ENCODE measurements around the gene HDLBP. TPM values are rescaled to one million over a fixed set of nuclear protein-coding genes. Genes with fewer than 3 reads are reported as not detected.
A peak's percentile ranks its signal among the peaks of the same experiment; 100 is the strongest.

The HDLBP gene
- total RNA-seq, 2 donors from 2014 or later, result 404 to 447 TPM

DNA sequence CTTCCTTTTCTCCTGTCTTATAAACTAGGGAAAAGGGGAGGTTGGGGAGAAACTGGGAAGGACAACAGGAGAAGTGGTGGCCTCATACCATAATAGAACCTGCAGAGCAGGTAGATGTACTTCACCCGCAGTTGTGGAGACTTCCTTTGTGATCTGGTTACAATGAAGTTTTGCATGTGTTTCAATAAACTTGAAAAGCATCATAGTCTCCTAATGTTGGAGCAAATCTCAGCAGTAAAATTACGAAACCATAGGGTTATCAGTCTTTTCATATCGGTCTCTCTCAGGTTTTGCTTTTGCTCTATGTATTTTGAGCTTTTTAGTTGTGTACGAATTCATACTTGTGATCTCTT, 96.5 kb downstream of the HDLBP start:
- H3K27ac ChIP-seq, result no peak overlapping the region
- H3K4me1 ChIP-seq (ENCODE audit: control insufficient read depth in 1 of 2, low read depth in 2 of 2), result peaks cover 6 to 10% of the 10 kb centered on the region in 2 donors
- no peak for TF ChIP-seq CTCF (IDR thresholded peaks at IDR 0.05)
- no peak for DNase-seq (ENCODE audit: low spot score)
- no peaks in the 10 kb centered on the region for H3K36me3 ChIP-seq
- no peak for ATAC-seq (ENCODE audit: insufficient number of reproducible peaks, low FRiP score, low read depth)
- no peaks in the 10 kb centered on the region for H3K27me3 ChIP-seq (replicated peaks; ENCODE audit: insufficient read depth)
- peak overlapping the region; percentile 78 for H3K4me3 ChIP-seq
- H3K9me3 ChIP-seq, result no peaks in the 10 kb centered on the region

- no peak for ATAC-seq (ENCODE audit: insufficient number of reproducible peaks, low FRiP score, low read depth)
- Histone ChIP-seq H3K27ac (no peak overlapping the region), H3K4me3 (peak overlapping the region; percentile 78), H3K36me3 (no peaks in the 10 kb centered on the region), H3K27me3 (replicated peaks; ENCODE audit: insufficient read depth) (no peaks in the 10 kb centered on the region), H3K4me1 (ENCODE audit: control insufficient read depth in 1 of 2, low read depth in 2 of 2) (peaks cover 6 to 10% of the 10 kb centered on the region in 2 donors), H3K9me3 (no peaks in the 10 kb centered on the region)
- TF ChIP-seq CTCF (IDR thresholded peaks at IDR 0.05), result peak; percentile 10
- no peak for DNase-seq (ENCODE audit: low spot score)
Observed at GRCh38 chr2:241218131-241219029, 97.1 kb downstream of the HDLBP start.

DNA sequence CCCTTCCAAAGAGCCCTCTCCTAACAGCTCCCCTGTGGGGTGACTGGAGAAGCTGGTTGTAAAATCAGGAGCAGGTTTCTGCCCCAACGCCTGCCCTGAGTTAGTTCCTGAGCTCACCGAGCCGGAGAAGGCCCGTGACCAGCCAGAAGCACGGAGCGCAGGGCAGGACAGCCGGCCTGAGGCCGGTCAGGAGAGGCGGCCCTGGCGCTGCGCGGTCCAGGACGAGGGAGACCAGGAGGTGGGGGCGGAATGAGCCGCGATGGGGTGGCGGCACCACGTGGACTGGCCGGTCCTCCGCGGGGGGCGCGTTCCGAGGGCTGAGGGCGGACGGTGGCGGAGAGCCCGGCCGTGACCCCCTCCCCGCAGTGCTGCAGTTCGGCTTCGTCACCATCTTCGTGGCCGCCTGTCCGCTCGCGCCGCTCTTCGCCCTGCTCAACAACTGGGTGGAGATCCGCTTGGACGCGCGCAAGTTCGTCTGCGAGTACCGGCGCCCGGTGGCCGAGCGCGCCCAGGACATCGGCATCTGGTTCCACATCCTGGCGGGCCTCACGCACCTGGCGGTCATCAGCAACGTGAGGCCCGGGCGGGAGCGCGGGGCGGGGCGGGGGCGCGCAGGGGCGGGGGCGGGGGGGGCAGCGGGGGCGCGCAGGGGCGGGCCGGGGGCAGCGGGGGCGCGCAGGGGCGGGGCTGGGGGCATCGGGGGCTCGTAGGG, 98.0 kb downstream of the HDLBP start:
- Histone ChIP-seq H3K36me3 (no peaks in the 10 kb centered on the region), H3K27ac (peak overlapping the region; percentile 55 to 83), H3K4me1 (ENCODE audit: control insufficient read depth in 1 of 2, low read depth in 2 of 2) (peaks cover 6 to 10% of the 10 kb centered on the region in 2 donors), H3K9me3 (no peaks in the 10 kb centered on the region), H3K27me3 (replicated peaks; ENCODE audit: insufficient read depth) (no peaks in the 10 kb centered on the region), H3K4me3 (peak overlapping the region; percentile 72)
- peak; percentile 13 for DNase-seq (ENCODE audit: low spot score)
- peak; percentile 38 for ATAC-seq (ENCODE audit: insufficient number of reproducible peaks, low FRiP score, low read depth)
- no peak for TF ChIP-seq CTCF (IDR thresholded peaks at IDR 0.05)

- no peaks in the 10 kb centered on the region for H3K9me3 ChIP-seq
- DNase-seq (ENCODE audit: low spot score) (no peak), ATAC-seq (ENCODE audit: insufficient number of reproducible peaks, low FRiP score, low read depth) (no peak)
- H3K36me3 ChIP-seq, result no peaks in the 10 kb centered on the region
- no peaks in the 10 kb centered on the region for H3K27me3 ChIP-seq (replicated peaks; ENCODE audit: insufficient read depth)
- H3K4me1 ChIP-seq (ENCODE audit: control insufficient read depth in 1 of 2, low read depth in 2 of 2), result peaks cover 6 to 10% of the 10 kb centered on the region in 2 donors
- no peak overlapping the region for H3K4me3 ChIP-seq
- no peak for TF ChIP-seq CTCF (IDR thresholded peaks at IDR 0.05)
- no peak overlapping the region for H3K27ac ChIP-seq
Observed at GRCh38 chr2:241216211-241216761, 99.2 kb downstream of the HDLBP start.

DNA sequence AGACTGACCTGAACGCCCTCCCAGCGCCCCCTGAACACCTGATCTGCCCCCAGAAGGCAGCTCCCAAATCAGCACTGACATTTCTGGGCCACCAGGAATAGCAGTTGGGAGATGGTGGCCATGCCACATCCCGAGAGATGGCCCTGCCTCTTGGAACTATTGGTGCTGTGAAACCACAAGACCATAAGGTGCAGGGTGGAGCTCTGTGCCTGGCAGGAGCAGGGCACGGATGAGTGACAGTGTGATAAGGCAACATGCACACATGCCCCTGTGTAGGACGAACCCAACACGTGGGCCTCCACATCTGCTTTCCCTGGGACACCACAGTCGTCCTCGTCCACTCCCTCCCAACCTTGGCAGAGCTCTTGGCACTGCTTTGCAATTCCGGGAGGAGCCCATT, 100.1 kb downstream of the HDLBP start:
- no peak for DNase-seq (ENCODE audit: low spot score)
- TF ChIP-seq CTCF (IDR thresholded peaks at IDR 0.05), result no peak
- Histone ChIP-seq H3K9me3 (no peaks in the 10 kb centered on the region), H3K27me3 (replicated peaks; ENCODE audit: insufficient read depth) (no peaks in the 10 kb centered on the region), H3K27ac (no peak overlapping the region), H3K4me1 (ENCODE audit: control insufficient read depth in 1 of 2, low read depth in 2 of 2) (peaks cover 6 to 10% of the 10 kb centered on the region in 2 donors), H3K36me3 (no peaks in the 10 kb centered on the region), H3K4me3 (no peak overlapping the region)
- no peak for ATAC-seq (ENCODE audit: insufficient number of reproducible peaks, low FRiP score, low read depth)
